Endothelial cell of umbilical vein (primary cell): ENCODE measurements around the gene BLACAT1. TPM values are rescaled to one million over a fixed set of nuclear protein-coding genes. Genes with fewer than 3 reads are reported as not detected.

Experiments used
- BruUV-seq: library from RNA; stranded (reverse); fragments of 400-500 nt; replicated peaks from 2 replicates; lab custom pipeline; 2021; lab: Mats Ljungman, UMichigan
- CTCF ChIA-PET: fragments of 300-600, 350-600 bp; sonication (Branson Sonifier 250); formaldehyde crosslinking; loops from one replicate; lab custom pipeline; 2021; ENCODE audit warnings: antibody characterized with exemption, inconsistent platforms; lab: Charles Lee
- POLR2A ChIA-PET: fragments of 300-600, 350-600 bp; sonication (Branson Sonifier 250); formaldehyde crosslinking; loops from one replicate; lab custom pipeline; 2021; ENCODE audit warnings: antibody characterized with exemption, inconsistent platforms; lab: Charles Lee
- DNase-seq: peaks from one replicate; pipeline ENCODE4 v3.0.0-alpha.2; 2011; ENCODE audit warnings: low read depth, low spot score
- FAIRE-seq: peaks from 2 replicates; lab custom pipeline; 2011; peaks lifted over from hg19 to GRCh38; lab: Jason Lieb, UNC
- H2AFZ ChIP-seq: 2 replicates; pipeline ENCODE4 v1.6.0; 2012; ENCODE audit warnings: low read depth, low read length, control low read depth, inconsistent platforms
- H3K27ac ChIP-seq: 2 replicates; pipeline ENCODE4 v1.5.1; 2011; ENCODE audit warnings: low read depth, mild to moderate bottlenecking, control low read depth, low read length, moderate library complexity; ENCODE audit not compliant: insufficient read depth
- H3K27me3 ChIP-seq, 2 experiments: 2 replicates each; pipeline versions ENCODE4 v1.6.0 to v1.6.1; 2011; ENCODE audit warnings: low read length in 2 of 2, mixed read lengths in 1 of 2; ENCODE audit not compliant: control insufficient read depth in 2 of 2, insufficient read depth in 2 of 2
- H3K36me3 ChIP-seq, 2 experiments: 2 replicates in 1 of 2; 3 replicates in 1 of 2; pipeline ENCODE4 v1.5.1; 2011; ENCODE audit warnings: low read length in 2 of 2, mild to moderate bottlenecking in 1 of 2, moderate library complexity in 1 of 2; ENCODE audit not compliant: control insufficient read depth in 2 of 2, insufficient read depth in 2 of 2; ENCODE audit errors: extremely low read depth in 1 of 2
- H3K4me1 ChIP-seq: 3 replicates; pipeline ENCODE4 v1.5.1; 2011; ENCODE audit warnings: mild to moderate bottlenecking, low read length; ENCODE audit not compliant: control insufficient read depth, insufficient read depth; ENCODE audit errors: extremely low read depth
- H3K4me2 ChIP-seq: 2 replicates; pipeline ENCODE4 v1.6.1; 2011; ENCODE audit warnings: low read length, control low read depth, mixed read lengths; ENCODE audit not compliant: insufficient read depth
- H3K4me3 ChIP-seq, 3 experiments: fragments of 200-600 bp in 1 of 3; sonication (generic), shearing (Covaris generic) in 1 of 3; replicated peaks in 1 of 3; 2 replicates each; pipeline ENCODE4 v1.5.1; 2011 to 2016; ENCODE audit warnings: control low read depth in 3 of 3, low read length in 3 of 3, mild to moderate bottlenecking in 2 of 3, inconsistent platforms in 1 of 3, low read depth in 1 of 3, moderate library complexity in 1 of 3; ENCODE audit not compliant: insufficient read depth in 1 of 3
- H3K79me2 ChIP-seq: 2 replicates; pipeline ENCODE4 v1.6.0; 2012; ENCODE audit warnings: low read length, inconsistent platforms; ENCODE audit not compliant: control insufficient read depth, insufficient read depth
- H3K9ac ChIP-seq: replicated peaks from 2 replicates; pipeline ENCODE3; 2011; ENCODE audit warnings: low read length, control low read depth; ENCODE audit not compliant: insufficient read depth; ENCODE audit errors: extremely low read depth
- H3K9me1 ChIP-seq: replicated peaks from 3 replicates; pipeline ENCODE4 v1.6.0; 2011; ENCODE audit warnings: mild to moderate bottlenecking, low read length; ENCODE audit not compliant: control insufficient read depth, insufficient read depth; ENCODE audit errors: extremely low read depth
- H3K9me3 ChIP-seq: replicated peaks from 2 replicates; pipeline ENCODE4 v1.5.1; 2012; ENCODE audit warnings: low read length, inconsistent platforms; ENCODE audit not compliant: control insufficient read depth, insufficient read depth
- H4K20me1 ChIP-seq: replicated peaks from 2 replicates; pipeline ENCODE3; 2011; ENCODE audit warnings: mild to moderate bottlenecking, low read length; ENCODE audit not compliant: control insufficient read depth, insufficient read depth; ENCODE audit errors: extremely low read depth
- EZH2 ChIP-seq: IDR thresholded peaks from 2 replicates; pipeline ENCODE4 v1.6.1; 2012; ENCODE audit warnings: borderline replicate concordance, low read depth, mild to moderate bottlenecking, moderate library complexity, low read length, inconsistent platforms; ENCODE audit not compliant: severe bottlenecking
- FOS ChIP-seq: IDR thresholded peaks from 2 replicates; pipeline ENCODE4 v1.6.1; 2011; ENCODE audit warnings: mild to moderate bottlenecking, low read length, moderate library complexity, borderline replicate concordance; ENCODE audit not compliant: insufficient read depth
- GATA2 ChIP-seq: IDR thresholded peaks from 2 replicates; pipeline ENCODE4 v1.7.0; 2011; ENCODE audit warnings: low read depth, mild to moderate bottlenecking, moderate library complexity, mixed read lengths, low read length; ENCODE audit not compliant: insufficient read length, insufficient read depth
- JUN ChIP-seq: IDR thresholded peaks from 2 replicates; pipeline ENCODE4 v1.6.1; 2011; ENCODE audit warnings: borderline replicate concordance, low read depth; ENCODE audit not compliant: insufficient read length, insufficient read depth
- MYC ChIP-seq: IDR thresholded peaks from one replicate; pipeline ENCODE4 v1.6.1; 2011; ENCODE audit warnings: mild to moderate bottlenecking, low read depth, low read length
- POLR2A ChIP-seq: IDR thresholded peaks from 2 replicates; pipeline ENCODE4 v1.6.1; 2012; ENCODE audit warnings: low read depth, mild to moderate bottlenecking, control low read depth, low read length
- POLR2AphosphoS5 ChIP-seq: IDR thresholded peaks from 2 replicates; pipeline ENCODE4 v1.6.1; 2012; ENCODE audit warnings: low read depth, mild to moderate bottlenecking, control low read depth, low read length, moderate library complexity; ENCODE audit not compliant: insufficient read depth
- dilution Hi-C: fragments of 300-500 bp; cut with MboI; formaldehyde crosslinking; loops from one replicate; pipeline ENCODE4 v1.15.0; 2019; ENCODE audit warnings: low sequenced_read_pairs; ENCODE audit not compliant: extremely low pct_ligation_motif_present
- intact Hi-C: fragments of 100-400 bp; cut with micrococcal nuclease; formaldehyde crosslinking; loops from one replicate; pipeline ENCODE4 v1.10.0; 2022
- polyA plus RNA-seq, 4 experiments: library from polyadenylated mRNA; depleted of rRNA in 3 of 4; stranded (reverse) in 3 of 4; unstranded in 1 of 4; fragments of >200 nt; gene quantifications; 2 replicates each; pipeline versions ENCODE4 v1.2.1 to v1.2.3, GENCODE V29; 2011 to 2012; ENCODE audit warnings: missing spikeins in 1 of 4
- total RNA-seq: library from RNA; stranded (reverse); gene quantifications from 2 replicates; pipeline ENCODE4 v1.2.3, GENCODE V29; 2021
- TF ChIP-seq, protein P1 (sequence below), 2 donors: IDR thresholded peaks; 1 replicate in 1 of 2; 2 replicates in 1 of 2; pipeline ENCODE4 v1.5.1; 2011; ENCODE audit warnings: low read length in 2 of 2, mild to moderate bottlenecking in 2 of 2, moderate library complexity in 2 of 2, control low read depth in 1 of 2, inconsistent platforms in 1 of 2, low read depth in 1 of 2; ENCODE audit not compliant: insufficient read depth in 1 of 2; ENCODE audit errors: extremely low read depth in 1 of 2
- TF ChIP-seq, protein P2 (sequence below): IDR thresholded peaks from 2 replicates; pipeline ENCODE4 v1.6.1; 2011; ENCODE audit not compliant: insufficient read depth, insufficient read length

The BLACAT1 gene
- total and polyA plus RNA-seq, 2 donors (not counting 3 experiments of a cell fraction or from before 2014, with no cell fraction given) = not detected

DNA sequence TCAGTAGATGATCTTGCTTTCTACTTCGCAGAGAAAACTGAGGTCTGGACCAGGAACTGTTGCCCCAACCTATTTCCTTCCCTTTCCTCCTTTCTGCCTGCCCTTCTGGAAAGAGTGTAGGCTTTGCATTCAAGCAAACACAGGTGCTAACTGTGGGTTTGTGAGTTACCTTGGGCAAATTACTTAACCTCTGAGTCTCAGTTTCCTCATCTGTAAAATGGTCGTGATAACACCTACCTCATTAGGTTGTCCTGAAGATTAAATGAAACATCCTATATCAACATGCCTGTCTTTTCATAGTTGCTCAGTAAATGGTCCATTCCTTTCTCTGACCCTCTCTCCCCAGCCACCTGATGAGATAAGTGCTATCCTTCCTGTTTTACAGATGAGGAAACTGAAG, 9.5 kb upstream of the BLACAT1 start:
- Histone ChIP-seq H3K4me2 (no peak overlapping the region), H3K4me1 (no peaks in the 10 kb centered on the region), H4K20me1 (no peaks in the 10 kb centered on the region), H2AFZ (no peak overlapping the region), H3K27me3 (peaks cover 8 to 16% of the 10 kb centered on the region in 2 experiments), H3K9ac (no peak overlapping the region), H3K27ac (no peak overlapping the region), H3K4me3 (no peak overlapping the region), H3K79me2 (no peaks in the 10 kb centered on the region), H3K9me3 (no peaks in the 10 kb centered on the region), H3K36me3 (no peaks in the 10 kb centered on the region), H3K9me1 (no peaks in the 10 kb centered on the region)
- CTCF ChIA-PET = interaction anchor here (1.5 to 1.7 kb wide), 2 partner anchors 20 to 111 kb away, joined by 6 read pairs; no protein-coding TSS in a partner anchor
- no TSS peak for BruUV-seq
- intact Hi-C loops = no loop called here
- dilution Hi-C loops = no loop called here
- POLR2A ChIA-PET = no interaction called here
- no peak for FAIRE-seq
- no peak for TF ChIP-seq JUN
- TF ChIP-seq EZH2 = no peak
- TF ChIP-seq MYC = no peak
- TF ChIP-seq, protein P1, sequence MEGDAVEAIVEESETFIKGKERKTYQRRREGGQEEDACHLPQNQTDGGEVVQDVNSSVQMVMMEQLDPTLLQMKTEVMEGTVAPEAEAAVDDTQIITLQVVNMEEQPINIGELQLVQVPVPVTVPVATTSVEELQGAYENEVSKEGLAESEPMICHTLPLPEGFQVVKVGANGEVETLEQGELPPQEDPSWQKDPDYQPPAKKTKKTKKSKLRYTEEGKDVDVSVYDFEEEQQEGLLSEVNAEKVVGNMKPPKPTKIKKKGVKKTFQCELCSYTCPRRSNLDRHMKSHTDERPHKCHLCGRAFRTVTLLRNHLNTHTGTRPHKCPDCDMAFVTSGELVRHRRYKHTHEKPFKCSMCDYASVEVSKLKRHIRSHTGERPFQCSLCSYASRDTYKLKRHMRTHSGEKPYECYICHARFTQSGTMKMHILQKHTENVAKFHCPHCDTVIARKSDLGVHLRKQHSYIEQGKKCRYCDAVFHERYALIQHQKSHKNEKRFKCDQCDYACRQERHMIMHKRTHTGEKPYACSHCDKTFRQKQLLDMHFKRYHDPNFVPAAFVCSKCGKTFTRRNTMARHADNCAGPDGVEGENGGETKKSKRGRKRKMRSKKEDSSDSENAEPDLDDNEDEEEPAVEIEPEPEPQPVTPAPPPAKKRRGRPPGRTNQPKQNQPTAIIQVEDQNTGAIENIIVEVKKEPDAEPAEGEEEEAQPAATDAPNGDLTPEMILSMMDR (IDR thresholded peaks at IDR 0.05; ENCODE audit: extremely low read depth in 1 of 2, insufficient read depth in 1 of 2, low read depth in 1 of 2, low read length in 2 of 2) = no peak
- TF ChIP-seq POLR2A = no peak
- TF ChIP-seq POLR2AphosphoS5 = no peak
- no peak for TF ChIP-seq FOS
- TF ChIP-seq GATA2 = no peak
- TF ChIP-seq, protein P2, sequence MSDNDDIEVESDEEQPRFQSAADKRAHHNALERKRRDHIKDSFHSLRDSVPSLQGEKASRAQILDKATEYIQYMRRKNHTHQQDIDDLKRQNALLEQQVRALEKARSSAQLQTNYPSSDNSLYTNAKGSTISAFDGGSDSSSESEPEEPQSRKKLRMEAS = no peak
- no peak for DNase-seq
